Activated CD8-positive, alpha-beta memory T cell treated with anti-CD3 and anti-CD28 coated beads, Interleukin-2, amount 50 U/mL, for 48 hours (primary cell): ENCODE measurements around the gene ATG9A.
A peak's percentile ranks its signal among the peaks of the same experiment; 100 is the strongest.

Experiments used
- DNase-seq: peaks from one replicate; pipeline ENCODE4 v3.0.0-alpha.2; 2020

The ATG9A gene

GRCh38 chr2:219219784-219220532 lies 9.5 kb downstream of the ATG9A start:
- no peak for DNase-seq

GRCh38 chr2:219218732-219219701 lies 10.4 kb downstream of the ATG9A start, which contains the start of gene ABCB6:
TSS of gene ABCB6 (minus strand) at chr2:219218958. CDS start at chr2:219218673, 285 bp downstream.
- DNase-seq: peak; percentile 92

- no peak for DNase-seq
Measured at GRCh38 chr2:219218217-219218731, 11.2 kb downstream of the ATG9A start.

GRCh38 chr2:219216535-219216915 lies 12.9 kb downstream of the ATG9A start:
- DNase-seq: no peak

GRCh38 chr2:219215871-219216534 lies 13.4 kb downstream of the ATG9A start:
- DNase-seq: no peak

- DNase-seq: no peak
Measured at GRCh38 chr2:219214786-219215185, 14.7 kb downstream of the ATG9A start.

- DNase-seq: no peak
Measured at GRCh38 chr2:219214141-219214540, 15.3 kb downstream of the ATG9A start.

GRCh38 chr2:219213486-219214071 lies 15.9 kb downstream of the ATG9A start:
- DNase-seq: no peak

- DNase-seq: no peak
Measured at GRCh38 chr2:219213026-219213415, 16.4 kb downstream of the ATG9A start.

- no peak for DNase-seq
Measured at GRCh38 chr2:219210886-219211362, 18.5 kb downstream of the ATG9A start.

- no peak for DNase-seq
Measured at GRCh38 chr2:219210196-219210885, 19.1 kb downstream of the ATG9A start.

GRCh38 chr2:219209236-219210195 lies 19.9 kb downstream of the ATG9A start:
- DNase-seq: no peak

GRCh38 chr2:219207884-219208740 lies 21.3 kb downstream of the ATG9A start:
- DNase-seq: no peak

- no peak for DNase-seq
Measured at GRCh38 chr2:219207134-219207883, 22.1 kb downstream of the ATG9A start.

- DNase-seq: peak; percentile 97
Measured at GRCh38 chr2:219206328-219207133, 22.9 kb downstream of the ATG9A start, which contains the start of gene ZFAND2B. TSS of gene ZFAND2B (plus strand) at chr2:219206782. CDS start at chr2:219206988, 206 bp downstream.

GRCh38 chr2:219205981-219206327 lies 23.5 kb downstream of the ATG9A start:
- DNase-seq: no peak

- DNase-seq: no peak
Measured at GRCh38 chr2:219205165-219205538, 24.3 kb downstream of the ATG9A start.
